GM23338 (cell line): ENCODE measurements around the gene MYF5. TPM values are rescaled to one million over a fixed set of nuclear protein-coding genes. Genes with fewer than 3 reads are reported as not detected.

Source experiments
- ATAC-seq: fragments of 200-7000 bp; cut with Tn5 transposase; 3 replicates; pipeline ENCODE4 v1.9.1; 2020
- DNase-seq: peaks from one replicate; pipeline ENCODE4 v3.0.0-alpha.2; 2015; ENCODE audit warnings: low spot score
- H2AFZ ChIP-seq: fragments of 200-600 bp; sonication (generic); 2 replicates; pipeline ENCODE4 v1.8.0; 2016; ENCODE audit warnings: antibody characterized with exemption, mild to moderate bottlenecking, moderate library complexity
- H3F3A ChIP-seq: fragments of 200-600 bp; sonication (generic); replicated peaks from 2 replicates; pipeline ENCODE4 v1.8.0; 2017; ENCODE audit warnings: antibody characterized with exemption, mixed run types, low read depth
- H3K27ac ChIP-seq: fragments of 200-600 bp; sonication (generic); 2 replicates; pipeline ENCODE4 v1.6.1; 2016; ENCODE audit warnings: low read depth
- H3K27me3 ChIP-seq: fragments of 200-600 bp; sonication (generic); 2 replicates; pipeline ENCODE4 v1.8.0; 2016; ENCODE audit warnings: mild to moderate bottlenecking, mixed run types, moderate library complexity; ENCODE audit not compliant: insufficient read depth
- H3K36me3 ChIP-seq: fragments of 200-600 bp; sonication (generic); 2 replicates; pipeline ENCODE4 v1.8.0; 2016; ENCODE audit warnings: mild to moderate bottlenecking; ENCODE audit not compliant: insufficient read depth
- H3K4me1 ChIP-seq: fragments of 200-600 bp; sonication (generic); 2 replicates; pipeline ENCODE4 v1.8.0; 2016; ENCODE audit warnings: mild to moderate bottlenecking, moderate library complexity; ENCODE audit not compliant: insufficient read depth
- H3K4me2 ChIP-seq: fragments of 200-600 bp; sonication (generic); 2 replicates; pipeline ENCODE4 v1.7.1; 2017; ENCODE audit warnings: mixed run types
- H3K4me3 ChIP-seq: fragments of 200-600 bp; sonication (generic); 2 replicates; pipeline ENCODE4 v1.6.1; 2016; ENCODE audit warnings: mixed run types
- H3K79me2 ChIP-seq: fragments of 200-600 bp; sonication (generic); replicated peaks from 2 replicates; pipeline ENCODE4 v1.8.0; 2017; ENCODE audit warnings: mild to moderate bottlenecking; ENCODE audit not compliant: insufficient read depth
- H3K9me2 ChIP-seq: fragments of 200-600 bp; sonication (generic); 2 replicates; pipeline ENCODE4 v1.8.0; 2017; ENCODE audit not compliant: insufficient read depth
- H4K20me1 ChIP-seq: fragments of 200-600 bp; sonication (generic); replicated peaks from 2 replicates; pipeline ENCODE4 v1.8.0; 2017; ENCODE audit warnings: mild to moderate bottlenecking; ENCODE audit not compliant: insufficient read depth
- H3K27ac Mint-ChIP-seq: 2 replicates; pipeline ENCODE4 v1.8.0; 2020; ENCODE audit warnings: inconsistent platforms, mild to moderate bottlenecking, moderate library complexity, mixed read lengths
- H3K27me3 Mint-ChIP-seq: 3 replicates; pipeline ENCODE4 v1.8.0; 2022; ENCODE audit warnings: low read depth, mild to moderate bottlenecking, moderate library complexity, mixed read lengths, inconsistent platforms; ENCODE audit not compliant: insufficient read depth, poor library complexity
- H3K36me3 Mint-ChIP-seq: 3 replicates; pipeline ENCODE4 v1.8.0; 2021; ENCODE audit warnings: low read depth, mild to moderate bottlenecking, inconsistent platforms, moderate library complexity, mixed read lengths
- H3K4me1 Mint-ChIP-seq: 3 replicates; pipeline ENCODE4 v1.8.0; 2020; ENCODE audit warnings: mild to moderate bottlenecking, inconsistent platforms, mixed read lengths
- H3K4me3 Mint-ChIP-seq: 3 replicates; pipeline ENCODE4 v1.8.0; 2021; ENCODE audit warnings: moderate library complexity, mild to moderate bottlenecking, inconsistent platforms, mixed read lengths
- H3K9me3 Mint-ChIP-seq: 3 replicates; pipeline ENCODE4 v1.8.0; 2020; ENCODE audit warnings: moderate library complexity, mild to moderate bottlenecking, inconsistent platforms, mixed read lengths
- CREB1 ChIP-seq: fragments of 250-450 bp; sonication (Bioruptor Pico); IDR thresholded peaks from 2 replicates; pipeline ENCODE4 v1.5.0; 2020; ENCODE audit warnings: low read depth, mild to moderate bottlenecking, moderate library complexity
- CTCF ChIP-seq, 2 experiments: fragments of 200-600 bp in 1 of 2; sonication (generic) in 1 of 2; conservative IDR thresholded peaks; 2 replicates each; pipeline versions ENCODE4 v1.5.1 to v1.6.1; 2016 to 2017; ENCODE audit warnings: antibody characterized with exemption in 2 of 2, low read depth in 2 of 2, mild to moderate bottlenecking in 2 of 2, moderate library complexity in 1 of 2
- ETS1 ChIP-seq: IDR thresholded peaks from 2 replicates; pipeline ENCODE4 v1.6.1; 2016; ENCODE audit warnings: antibody characterized with exemption
- EZH2 ChIP-seq: fragments of 200-600 bp; sonication (generic); IDR thresholded peaks from one replicate; pipeline ENCODE4 v1.8.0; 2017; ENCODE audit warnings: antibody characterized with exemption, mild to moderate bottlenecking, low read depth; ENCODE audit not compliant: unreplicated experiment
- EZH2phosphoT487 ChIP-seq: fragments of 200-600 bp; sonication (generic); IDR thresholded peaks from one replicate; pipeline ENCODE4 v1.8.1; 2018; ENCODE audit warnings: antibody characterized with exemption; ENCODE audit not compliant: unreplicated experiment
- JUNB ChIP-seq: IDR thresholded peaks from one replicate; pipeline ENCODE4 v1.6.1; 2016; ENCODE audit warnings: antibody characterized with exemption; ENCODE audit not compliant: unreplicated experiment
- NANOG ChIP-seq: IDR thresholded peaks from 2 replicates; pipeline ENCODE4 v1.6.1; 2016; ENCODE audit warnings: antibody characterized with exemption, borderline replicate concordance
- POLR2AphosphoS5 ChIP-seq: IDR thresholded peaks from 2 replicates; pipeline ENCODE4 v1.6.1; 2016; ENCODE audit warnings: antibody characterized with exemption, low read depth
- STAT1 ChIP-seq: IDR thresholded peaks from one replicate; pipeline ENCODE4 v1.6.1; 2016; ENCODE audit warnings: antibody characterized with exemption; ENCODE audit not compliant: unreplicated experiment
- ZNF114 ChIP-seq: fragments of 250-450 bp; sonication (Bioruptor Pico); IDR thresholded peaks from 2 replicates; pipeline ENCODE4 v1.5.0; 2020; ENCODE audit warnings: mild to moderate bottlenecking, moderate library complexity
- ZNF331 ChIP-seq: fragments of 250-450 bp; sonication (Bioruptor Pico); IDR thresholded peaks from 2 replicates; pipeline ENCODE4 v1.5.0; 2020; ENCODE audit warnings: low read depth, mild to moderate bottlenecking, moderate library complexity
- polyA plus RNA-seq: library from polyadenylated mRNA; unstranded; fragments of >200 nt; fragmentation: Nextera tagmentation; extraction: Ambion mirVana; gene quantifications from 2 replicates; pipeline ENCODE4 v1.2.1, GENCODE V29; 2016
- total RNA-seq: library from RNA; depleted of rRNA; stranded (reverse); fragments of >200 nt; shearing (Covaris generic); gene quantifications from 2 replicates; pipeline ENCODE4 v1.2.3, GENCODE V29; 2014
- TF ChIP-seq, protein P1 (sequence below): IDR thresholded peaks from one replicate; pipeline ENCODE4 v1.6.1; 2018; ENCODE audit warnings: antibody characterized with exemption; ENCODE audit not compliant: unreplicated experiment
- TF ChIP-seq, protein P2 (sequence below): fragments of 250-450 bp; sonication (Bioruptor Pico); IDR thresholded peaks from 2 replicates; pipeline ENCODE4 v1.5.0; 2020; ENCODE audit warnings: mild to moderate bottlenecking, moderate library complexity

MYF5 gene
- total and polyA plus RNA-seq, 2 experiments from 2014 or later, result not detected

DNA sequence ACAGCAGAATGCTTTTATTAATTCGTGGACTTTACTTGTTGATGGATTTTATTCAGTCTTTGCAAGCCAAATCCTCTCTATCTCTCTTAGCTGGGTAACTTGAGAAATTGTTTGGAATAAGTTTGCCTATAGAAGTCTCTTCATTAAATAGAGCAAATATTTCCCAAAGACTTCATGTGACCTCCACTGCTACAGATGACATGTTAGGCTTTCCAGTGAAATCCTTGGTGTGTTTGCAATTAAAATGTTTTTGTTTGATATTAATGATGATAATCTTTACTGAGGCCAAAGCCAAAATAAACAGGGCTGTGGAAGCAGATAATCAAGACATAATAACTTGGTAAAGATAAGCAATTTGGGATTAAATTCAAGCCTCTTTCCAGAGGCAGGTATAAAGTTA, 4.8 kb upstream of the MYF5 start:
- no peak overlapping the region for H3K27ac Mint-ChIP-seq
- H4K20me1 ChIP-seq, result peaks cover 9% of the 10 kb centered on the region; the same call in 1 of the 2 replicates
- ATAC-seq (no peak), DNase-seq (no peak)
- H3F3A ChIP-seq, result peaks cover 12% of the 10 kb centered on the region; the same call in 1 of the 2 replicates
- no peak overlapping the region for H2AFZ ChIP-seq
- H3K79me2 ChIP-seq, result no peaks in the 10 kb centered on the region
- TF ChIP-seq POLR2AphosphoS5 (no peak), STAT1 (no peak), EZH2 (no peak), ZNF331 (CRISPR knock-in tag) (no peak), ETS1 (no peak), ZNF114 (CRISPR knock-in tag) (no peak), EZH2phosphoT487 (no peak), NANOG (no peak), CTCF (conservative IDR thresholded peaks at IDR 0.05; ENCODE audit: low read depth in 2 of 2) (no peak), JUNB (no peak), CREB1 (CRISPR knock-in tag) (no peak)
- TF ChIP-seq, protein P1, sequence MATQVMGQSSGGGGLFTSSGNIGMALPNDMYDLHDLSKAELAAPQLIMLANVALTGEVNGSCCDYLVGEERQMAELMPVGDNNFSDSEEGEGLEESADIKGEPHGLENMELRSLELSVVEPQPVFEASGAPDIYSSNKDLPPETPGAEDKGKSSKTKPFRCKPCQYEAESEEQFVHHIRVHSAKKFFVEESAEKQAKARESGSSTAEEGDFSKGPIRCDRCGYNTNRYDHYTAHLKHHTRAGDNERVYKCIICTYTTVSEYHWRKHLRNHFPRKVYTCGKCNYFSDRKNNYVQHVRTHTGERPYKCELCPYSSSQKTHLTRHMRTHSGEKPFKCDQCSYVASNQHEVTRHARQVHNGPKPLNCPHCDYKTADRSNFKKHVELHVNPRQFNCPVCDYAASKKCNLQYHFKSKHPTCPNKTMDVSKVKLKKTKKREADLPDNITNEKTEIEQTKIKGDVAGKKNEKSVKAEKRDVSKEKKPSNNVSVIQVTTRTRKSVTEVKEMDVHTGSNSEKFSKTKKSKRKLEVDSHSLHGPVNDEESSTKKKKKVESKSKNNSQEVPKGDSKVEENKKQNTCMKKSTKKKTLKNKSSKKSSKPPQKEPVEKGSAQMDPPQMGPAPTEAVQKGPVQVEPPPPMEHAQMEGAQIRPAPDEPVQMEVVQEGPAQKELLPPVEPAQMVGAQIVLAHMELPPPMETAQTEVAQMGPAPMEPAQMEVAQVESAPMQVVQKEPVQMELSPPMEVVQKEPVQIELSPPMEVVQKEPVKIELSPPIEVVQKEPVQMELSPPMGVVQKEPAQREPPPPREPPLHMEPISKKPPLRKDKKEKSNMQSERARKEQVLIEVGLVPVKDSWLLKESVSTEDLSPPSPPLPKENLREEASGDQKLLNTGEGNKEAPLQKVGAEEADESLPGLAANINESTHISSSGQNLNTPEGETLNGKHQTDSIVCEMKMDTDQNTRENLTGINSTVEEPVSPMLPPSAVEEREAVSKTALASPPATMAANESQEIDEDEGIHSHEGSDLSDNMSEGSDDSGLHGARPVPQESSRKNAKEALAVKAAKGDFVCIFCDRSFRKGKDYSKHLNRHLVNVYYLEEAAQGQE, result no peak
- TF ChIP-seq, protein P2, sequence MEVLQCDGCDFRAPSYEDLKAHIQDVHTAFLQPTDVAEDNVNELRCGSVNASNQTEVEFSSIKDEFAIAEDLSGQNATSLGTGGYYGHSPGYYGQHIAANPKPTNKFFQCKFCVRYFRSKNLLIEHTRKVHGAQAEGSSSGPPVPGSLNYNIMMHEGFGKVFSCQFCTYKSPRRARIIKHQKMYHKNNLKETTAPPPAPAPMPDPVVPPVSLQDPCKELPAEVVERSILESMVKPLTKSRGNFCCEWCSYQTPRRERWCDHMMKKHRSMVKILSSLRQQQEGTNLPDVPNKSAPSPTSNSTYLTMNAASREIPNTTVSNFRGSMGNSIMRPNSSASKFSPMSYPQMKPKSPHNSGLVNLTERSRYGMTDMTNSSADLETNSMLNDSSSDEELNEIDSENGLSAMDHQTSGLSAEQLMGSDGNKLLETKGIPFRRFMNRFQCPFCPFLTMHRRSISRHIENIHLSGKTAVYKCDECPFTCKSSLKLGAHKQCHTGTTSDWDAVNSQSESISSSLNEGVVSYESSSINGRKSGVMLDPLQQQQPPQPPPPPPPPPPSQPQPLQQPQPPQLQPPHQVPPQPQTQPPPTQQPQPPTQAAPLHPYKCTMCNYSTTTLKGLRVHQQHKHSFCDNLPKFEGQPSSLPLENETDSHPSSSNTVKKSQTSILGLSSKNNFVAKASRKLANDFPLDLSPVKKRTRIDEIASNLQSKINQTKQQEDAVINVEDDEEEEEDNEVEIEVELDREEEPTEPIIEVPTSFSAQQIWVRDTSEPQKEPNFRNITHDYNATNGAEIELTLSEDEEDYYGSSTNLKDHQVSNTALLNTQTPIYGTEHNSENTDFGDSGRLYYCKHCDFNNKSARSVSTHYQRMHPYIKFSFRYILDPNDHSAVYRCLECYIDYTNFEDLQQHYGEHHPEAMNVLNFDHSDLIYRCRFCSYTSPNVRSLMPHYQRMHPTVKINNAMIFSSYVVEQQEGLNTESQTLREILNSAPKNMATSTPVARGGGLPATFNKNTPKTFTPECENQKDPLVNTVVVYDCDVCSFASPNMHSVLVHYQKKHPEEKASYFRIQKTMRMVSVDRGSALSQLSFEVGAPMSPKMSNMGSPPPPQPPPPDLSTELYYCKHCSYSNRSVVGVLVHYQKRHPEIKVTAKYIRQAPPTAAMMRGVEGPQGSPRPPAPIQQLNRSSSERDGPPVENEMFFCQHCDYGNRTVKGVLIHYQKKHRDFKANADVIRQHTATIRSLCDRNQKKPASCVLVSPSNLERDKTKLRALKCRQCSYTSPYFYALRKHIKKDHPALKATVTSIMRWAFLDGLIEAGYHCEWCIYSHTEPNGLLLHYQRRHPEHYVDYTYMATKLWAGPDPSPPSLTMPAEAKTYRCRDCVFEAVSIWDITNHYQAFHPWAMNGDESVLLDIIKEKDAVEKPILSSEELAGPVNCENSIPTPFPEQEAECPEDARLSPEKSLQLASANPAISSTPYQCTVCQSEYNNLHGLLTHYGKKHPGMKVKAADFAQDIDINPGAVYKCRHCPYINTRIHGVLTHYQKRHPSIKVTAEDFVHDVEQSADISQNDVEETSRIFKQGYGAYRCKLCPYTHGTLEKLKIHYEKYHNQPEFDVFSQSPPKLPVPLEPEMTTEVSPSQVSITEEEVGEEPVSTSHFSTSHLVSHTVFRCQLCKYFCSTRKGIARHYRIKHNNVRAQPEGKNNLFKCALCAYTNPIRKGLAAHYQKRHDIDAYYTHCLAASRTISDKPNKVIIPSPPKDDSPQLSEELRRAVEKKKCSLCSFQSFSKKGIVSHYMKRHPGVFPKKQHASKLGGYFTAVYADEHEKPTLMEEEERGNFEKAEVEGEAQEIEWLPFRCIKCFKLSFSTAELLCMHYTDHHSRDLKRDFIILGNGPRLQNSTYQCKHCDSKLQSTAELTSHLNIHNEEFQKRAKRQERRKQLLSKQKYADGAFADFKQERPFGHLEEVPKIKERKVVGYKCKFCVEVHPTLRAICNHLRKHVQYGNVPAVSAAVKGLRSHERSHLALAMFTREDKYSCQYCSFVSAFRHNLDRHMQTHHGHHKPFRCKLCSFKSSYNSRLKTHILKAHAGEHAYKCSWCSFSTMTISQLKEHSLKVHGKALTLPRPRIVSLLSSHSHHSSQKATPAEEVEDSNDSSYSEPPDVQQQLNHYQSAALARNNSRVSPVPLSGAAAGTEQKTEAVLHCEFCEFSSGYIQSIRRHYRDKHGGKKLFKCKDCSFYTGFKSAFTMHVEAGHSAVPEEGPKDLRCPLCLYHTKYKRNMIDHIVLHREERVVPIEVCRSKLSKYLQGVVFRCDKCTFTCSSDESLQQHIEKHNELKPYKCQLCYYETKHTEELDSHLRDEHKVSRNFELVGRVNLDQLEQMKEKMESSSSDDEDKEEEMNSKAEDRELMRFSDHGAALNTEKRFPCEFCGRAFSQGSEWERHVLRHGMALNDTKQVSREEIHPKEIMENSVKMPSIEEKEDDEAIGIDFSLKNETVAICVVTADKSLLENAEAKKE, result no peak
- peaks cover 75% of the 10 kb centered on the region for H3K4me1 Mint-ChIP-seq
- peaks cover 86% of the 10 kb centered on the region for H3K4me1 ChIP-seq
- no peaks in the 10 kb centered on the region for H3K36me3 ChIP-seq
- no peaks in the 10 kb centered on the region for H3K9me3 Mint-ChIP-seq
- no peaks in the 10 kb centered on the region for H3K9me2 ChIP-seq
- peaks cover 100% of the 10 kb centered on the region for H3K27me3 ChIP-seq
- H3K4me2 ChIP-seq, result no peak overlapping the region
- no peaks in the 10 kb centered on the region for H3K36me3 Mint-ChIP-seq
- no peak overlapping the region for H3K27ac ChIP-seq
- no peak overlapping the region for H3K4me3 ChIP-seq
- no peak overlapping the region for H3K4me3 Mint-ChIP-seq
- H3K27me3 Mint-ChIP-seq, result peaks cover 78% of the 10 kb centered on the region
